RKO (cell line): ENCODE data around the gene PROSER2.
A peak's percentile ranks its signal among the peaks of the same experiment; 100 is the strongest.

ENCODE experiments used
- DNase-seq: peaks from one replicate; pipeline ENCODE4 v3.0.0-alpha.2; 2016; ENCODE audit warnings: low spot score

Gene PROSER2, protein sequence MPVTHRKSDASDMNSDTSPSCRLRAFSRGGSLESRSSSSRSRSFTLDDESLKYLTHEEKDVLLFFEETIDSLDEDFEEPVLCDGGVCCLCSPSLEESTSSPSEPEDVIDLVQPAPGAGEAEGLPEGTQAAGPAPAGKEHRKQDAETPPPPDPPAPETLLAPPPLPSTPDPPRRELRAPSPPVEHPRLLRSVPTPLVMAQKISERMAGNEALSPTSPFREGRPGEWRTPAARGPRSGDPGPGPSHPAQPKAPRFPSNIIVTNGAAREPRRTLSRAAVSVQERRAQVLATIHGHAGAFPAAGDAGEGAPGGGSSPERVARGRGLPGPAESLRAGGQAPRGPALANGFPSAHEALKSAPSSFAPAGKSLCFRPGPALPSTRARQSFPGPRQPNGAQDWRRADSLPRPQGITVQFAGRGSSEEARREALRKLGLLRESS

DNA sequence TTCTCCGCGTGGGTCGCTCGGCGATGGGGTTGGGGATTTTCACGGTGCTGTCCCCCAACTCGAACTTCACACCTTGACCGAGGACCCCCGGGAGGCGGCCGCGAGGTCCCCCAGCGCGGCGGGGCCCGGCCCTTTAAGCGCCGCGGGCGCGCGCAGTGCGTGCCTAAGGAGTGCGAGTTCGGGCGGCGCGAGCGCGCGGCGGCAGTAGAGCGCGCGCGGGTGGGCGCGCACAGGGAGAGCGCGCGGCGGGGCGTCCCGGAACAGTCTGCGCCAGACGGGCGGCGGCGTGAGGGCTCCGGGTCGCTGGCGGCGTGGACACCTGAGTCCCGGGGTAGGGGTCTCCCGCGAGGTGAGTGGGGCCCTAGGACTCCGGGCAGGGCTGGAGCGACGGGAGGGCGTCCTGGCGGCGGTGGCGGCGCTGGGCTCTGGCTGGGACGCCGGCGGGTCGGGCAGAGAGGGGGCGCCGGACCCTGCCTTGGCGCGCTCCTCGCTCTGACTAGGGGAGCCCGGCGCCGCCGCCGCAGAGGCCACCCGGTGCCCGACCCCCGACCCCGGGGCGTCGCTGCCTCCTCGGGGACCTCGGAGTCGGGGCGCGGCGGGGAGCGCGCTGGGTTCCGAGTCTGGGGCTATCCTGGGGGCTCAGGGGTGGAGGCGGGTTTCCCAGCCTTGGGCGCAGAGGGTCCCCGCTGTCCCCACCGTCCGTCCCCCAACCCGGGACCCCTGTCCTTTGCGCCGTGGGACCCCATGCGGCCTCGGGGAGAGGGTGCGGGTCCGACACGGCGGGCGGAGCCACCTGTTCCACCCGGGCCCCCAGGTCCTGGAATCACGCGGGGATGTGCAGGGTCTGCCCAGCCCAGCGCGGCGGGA is at the start of gene PROSER2:
Gene PROSER2 (plus strand): TSS at position 235 of the 867 bp plus-strand sequence. CDS start 28,722 bp downstream, outside the sequence.
- DNase-seq: peak; percentile 55

DNA sequence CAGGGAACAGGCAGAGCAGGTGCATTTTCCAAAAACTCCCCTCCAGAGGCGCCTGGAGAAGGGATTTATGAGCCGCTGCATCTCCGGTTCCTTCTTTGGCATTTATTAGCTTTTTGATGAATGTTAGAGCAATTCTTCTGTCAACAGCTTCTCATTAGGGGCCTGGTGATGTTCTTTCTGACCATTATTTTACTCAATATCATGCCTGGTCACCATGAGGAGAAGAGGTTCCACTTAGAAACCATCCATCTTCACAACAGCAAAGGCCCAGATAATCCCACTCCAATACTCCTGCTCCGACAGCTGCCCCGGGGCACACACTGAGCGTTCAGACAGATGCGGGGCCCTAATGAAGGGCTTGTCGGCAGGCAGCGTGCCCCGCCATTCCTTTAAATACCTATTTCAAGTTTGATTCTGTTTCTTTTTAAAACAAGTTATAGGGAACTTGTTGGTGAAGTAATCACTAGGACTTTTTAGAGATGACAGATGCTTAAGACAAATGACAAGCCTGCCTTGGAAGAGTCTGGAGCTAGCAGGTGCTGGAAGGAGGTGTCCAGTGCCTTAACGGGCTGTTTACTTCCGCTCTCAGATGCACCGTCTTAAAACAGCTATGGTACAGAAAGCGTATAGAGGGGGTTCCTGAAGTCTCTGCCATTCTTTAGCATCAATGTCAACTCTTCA is 49.3 kb upstream of the PROSER2 start:
- DNase-seq: no peak

GRCh38 chr10:11775412-11775811 is 47.7 kb upstream of the PROSER2 start:
- no peak for DNase-seq

- no peak for DNase-seq
Measured at GRCh38 chr10:11776080-11776479, 47.1 kb upstream of the PROSER2 start.

DNA sequence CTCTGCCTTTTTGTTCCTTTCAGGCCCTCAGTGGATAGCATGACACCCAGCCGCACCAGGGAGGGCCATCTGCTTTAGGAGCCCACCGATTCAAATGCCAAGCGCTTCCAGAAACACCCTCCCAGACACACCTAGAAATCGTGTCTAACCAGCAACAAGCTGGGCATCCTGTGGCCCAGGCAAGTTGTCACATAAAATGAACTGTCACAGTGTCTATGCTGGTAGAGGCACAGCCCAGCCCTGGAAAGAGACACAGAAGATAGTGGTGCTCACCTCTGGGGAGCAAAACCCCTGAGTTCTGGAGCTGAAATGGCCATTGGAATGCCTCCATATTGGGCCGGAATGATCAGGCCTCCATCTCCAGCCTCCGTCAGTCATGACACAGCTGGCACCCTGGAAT is 42.0 kb upstream of the PROSER2 start:
- DNase-seq: no peak

DNA sequence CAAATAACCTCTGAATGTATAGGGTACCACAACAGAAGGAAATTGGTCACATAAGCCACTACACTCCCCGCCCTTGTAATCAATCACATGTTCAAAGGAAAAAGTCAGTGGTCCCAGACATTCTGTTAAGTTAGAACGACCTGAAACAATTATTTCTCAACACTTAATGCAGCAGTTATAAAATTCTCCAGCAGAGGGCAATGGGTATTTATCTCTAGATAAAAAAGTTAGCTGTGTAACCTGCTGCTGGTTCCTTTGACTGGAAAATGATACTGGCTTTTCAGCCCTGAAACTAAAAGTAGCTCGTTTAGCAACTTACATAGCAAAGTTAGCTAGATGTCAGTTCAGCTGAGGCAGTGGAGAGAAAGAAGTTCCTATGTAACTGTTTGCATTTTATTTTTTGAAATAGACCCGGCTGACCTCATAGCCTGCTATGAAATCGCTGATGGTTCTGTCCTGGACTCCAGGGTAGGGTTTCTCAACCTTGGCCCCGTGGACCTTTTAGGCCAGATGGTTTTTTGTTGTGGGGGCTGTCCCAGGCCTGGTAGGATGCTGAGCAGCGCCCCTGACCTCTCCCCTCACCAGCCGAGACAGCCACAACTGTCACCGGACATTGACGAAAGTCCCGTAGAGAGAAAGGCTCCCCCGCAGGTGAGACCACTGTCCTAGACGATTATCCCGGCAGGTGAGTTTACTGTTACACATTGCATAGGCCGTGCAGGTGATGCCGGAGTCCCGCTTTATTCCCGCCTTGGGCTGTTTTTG is 40.2 kb upstream of the PROSER2 start:
- DNase-seq: peak; percentile 70

DNA sequence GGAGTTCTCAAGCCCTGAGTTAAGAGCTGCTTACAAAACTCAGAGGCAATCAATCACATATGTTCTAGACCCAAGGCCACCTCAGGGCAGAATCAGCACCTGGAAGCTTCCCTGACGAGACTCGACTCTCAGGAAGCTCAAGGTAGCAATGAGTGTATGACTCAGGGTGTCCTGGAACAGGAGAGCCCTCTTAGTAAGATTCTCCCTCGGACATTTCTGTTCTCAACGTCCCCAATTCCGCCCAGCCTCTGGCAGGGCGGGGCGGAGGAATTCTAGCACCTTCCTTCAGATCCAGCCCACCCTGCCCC is 39.6 kb upstream of the PROSER2 start:
- DNase-seq: no peak

- no peak for DNase-seq
Measured at GRCh38 chr10:11787374-11787773, 35.8 kb upstream of the PROSER2 start.

- DNase-seq: no peak
Measured at GRCh38 chr10:11787846-11788245, 35.3 kb upstream of the PROSER2 start.

GRCh38 chr10:11789306-11789705 is 33.9 kb upstream of the PROSER2 start:
- no peak for DNase-seq

DNA sequence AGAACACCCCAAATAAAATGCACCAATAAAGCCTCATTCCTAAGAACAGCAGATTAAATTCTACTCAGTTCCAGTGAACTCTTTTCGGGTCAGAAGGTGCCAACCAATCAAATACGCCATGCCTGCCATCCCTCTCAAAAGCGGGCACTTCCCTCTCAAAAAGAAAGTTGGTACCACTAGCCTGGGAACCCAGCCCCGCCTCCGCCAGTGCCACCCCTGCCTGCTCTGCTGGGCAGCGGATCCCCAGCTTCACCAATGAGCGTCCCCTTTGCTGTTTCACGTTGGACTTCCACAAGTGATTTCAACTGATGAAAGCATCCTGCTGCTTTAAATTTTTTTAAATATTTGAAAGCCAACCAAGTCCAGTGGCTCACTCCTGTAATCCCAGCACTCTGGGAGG is 33.2 kb upstream of the PROSER2 start:
- DNase-seq: no peak

- DNase-seq: peak; percentile 33
Measured at GRCh38 chr10:11793762-11794479, 29.2 kb upstream of the PROSER2 start.

DNA sequence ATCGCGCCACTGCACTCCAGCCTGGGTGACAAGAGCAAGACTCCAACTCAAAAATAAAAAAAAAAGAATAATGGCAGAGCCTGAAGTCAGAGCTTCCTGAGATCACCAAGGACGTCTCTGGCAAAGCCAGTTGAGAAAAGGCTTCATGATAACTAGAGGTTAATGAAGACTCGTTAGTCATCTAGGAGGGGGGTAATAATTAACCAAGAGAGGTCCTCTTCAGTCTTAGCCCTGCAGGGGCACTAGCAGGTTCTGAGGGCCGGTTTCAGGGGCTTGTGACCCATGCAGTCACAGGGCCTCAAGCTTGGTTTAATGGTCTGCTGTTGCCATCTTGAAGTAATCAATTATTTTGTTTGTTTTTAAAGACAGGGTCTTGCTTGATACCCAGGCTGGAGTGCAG is 28.6 kb upstream of the PROSER2 start:
- DNase-seq: no peak

DNA sequence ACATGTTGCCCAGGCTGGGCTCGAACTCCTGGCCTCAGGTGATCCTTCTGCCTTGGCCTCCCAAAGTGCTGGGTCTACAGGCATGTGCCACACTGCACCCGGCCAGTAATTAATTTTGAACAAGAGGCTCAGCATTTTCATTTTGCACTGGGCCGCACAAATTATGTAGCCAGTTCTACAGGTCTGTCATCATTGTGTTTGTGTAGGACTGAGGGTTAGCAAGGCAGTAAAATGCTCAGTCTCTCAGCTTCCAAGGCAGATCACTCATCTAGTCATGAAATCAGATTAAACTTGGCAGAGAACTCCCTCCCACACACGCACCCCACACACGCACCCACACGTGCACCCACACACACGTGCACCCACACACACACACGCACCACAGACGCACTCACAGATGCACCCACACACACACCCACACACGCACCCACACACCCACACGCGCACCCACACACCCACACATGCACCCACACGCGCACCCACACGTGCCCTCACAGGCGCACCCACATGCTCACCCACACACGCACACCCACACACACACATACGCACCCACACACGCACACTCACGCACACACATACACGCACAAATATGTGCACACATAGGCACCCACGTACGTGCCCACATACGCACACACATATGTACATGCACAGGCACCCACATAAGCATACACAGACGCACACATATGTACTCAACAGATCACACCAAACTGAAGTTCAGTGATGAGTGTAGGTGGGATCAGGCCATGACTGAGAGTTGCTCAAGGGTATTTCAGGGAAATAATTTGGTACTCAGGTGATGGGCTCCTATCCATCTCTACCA is 27.8 kb upstream of the PROSER2 start:
- no peak for DNase-seq

DNA sequence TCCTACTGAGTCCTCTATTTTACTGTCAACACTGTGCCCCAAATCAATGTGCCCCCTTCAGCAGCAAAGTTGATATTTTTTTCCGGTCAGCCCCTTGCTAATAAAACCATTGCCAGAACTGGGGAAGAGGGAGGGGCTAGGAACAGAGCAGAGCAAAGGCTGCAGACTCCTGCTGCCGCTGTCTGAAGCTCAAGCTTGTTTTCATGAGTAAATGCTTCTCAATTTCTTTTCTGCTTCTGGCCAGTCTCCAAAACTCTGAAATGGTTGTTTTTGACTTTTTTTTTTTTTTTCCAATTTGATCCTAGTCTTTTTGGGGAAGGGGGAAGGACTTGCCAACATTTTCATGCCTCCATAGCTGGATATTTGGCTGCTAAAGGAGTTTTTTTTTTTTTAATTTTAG is 26.7 kb upstream of the PROSER2 start:
- DNase-seq: no peak

DNA sequence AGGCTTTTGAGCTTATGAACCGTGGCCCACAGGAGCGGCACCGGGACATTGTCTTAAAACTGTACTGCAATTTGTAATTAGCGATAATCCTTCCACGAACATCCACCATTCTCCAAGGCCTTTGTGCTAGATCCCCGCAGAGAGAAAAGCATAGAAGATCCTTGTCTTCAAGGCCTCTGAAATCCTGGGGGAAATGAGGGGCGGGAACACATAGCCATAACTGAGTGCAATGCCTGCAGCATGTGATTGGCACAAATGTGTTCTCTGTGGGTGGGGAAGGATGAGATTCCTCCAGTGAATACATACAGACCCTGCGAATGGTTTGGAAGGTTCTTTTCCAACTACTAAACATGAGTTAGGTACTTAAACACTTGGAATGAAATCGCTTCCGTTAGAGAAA is 25.9 kb upstream of the PROSER2 start:
- no peak for DNase-seq

- no peak for DNase-seq
Measured at GRCh38 chr10:11797847-11798633, 25.1 kb upstream of the PROSER2 start.

DNA sequence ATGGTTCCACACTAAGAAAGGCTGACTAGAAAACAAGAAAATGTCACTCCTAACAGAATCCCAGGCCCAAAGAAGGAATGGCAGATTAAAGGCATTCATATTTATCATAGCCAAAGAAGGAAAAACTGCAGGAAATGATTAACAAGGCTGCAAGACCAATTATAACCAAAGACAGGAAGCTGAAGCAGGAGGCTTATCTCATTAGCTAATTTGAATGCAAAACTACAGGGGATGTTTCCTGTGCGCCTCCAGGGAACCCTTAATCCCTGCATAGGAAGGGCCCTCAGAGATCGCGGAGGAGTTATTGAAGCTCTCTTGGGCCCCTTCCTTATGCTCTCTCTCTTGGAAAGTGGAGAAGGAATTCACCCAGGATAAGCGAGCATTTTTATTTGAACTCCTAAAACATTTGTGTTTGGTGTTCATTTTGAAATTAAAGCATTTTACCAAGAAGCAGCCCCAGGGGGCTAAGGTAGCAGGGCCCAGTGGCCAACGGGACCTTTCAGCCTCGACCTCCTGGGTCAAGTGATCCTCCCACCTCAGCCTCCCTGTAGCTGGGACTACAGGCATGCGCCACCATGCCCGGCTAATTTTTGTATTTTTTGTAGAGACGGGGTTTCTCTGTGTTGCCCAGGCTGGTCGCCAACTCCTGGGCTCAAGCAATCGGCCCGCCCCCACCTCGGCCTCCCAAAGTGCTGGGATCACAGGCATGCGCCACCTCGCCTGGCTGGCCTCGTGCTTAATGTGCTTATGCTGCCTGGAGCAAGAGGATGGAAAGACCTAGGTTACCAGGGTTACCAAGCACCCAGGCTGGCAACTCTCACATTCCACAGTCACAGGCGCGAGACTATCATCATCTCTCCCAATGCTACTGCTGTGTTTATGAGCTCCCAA is 24.1 kb upstream of the PROSER2 start:
- DNase-seq: no peak

GRCh38 chr10:11799736-11800080 is 23.4 kb upstream of the PROSER2 start:
- no peak for DNase-seq
